Type B pancreatic cell (in vitro differentiated cells): ENCODE measurements around the gene COL19A1. TPM values are rescaled to one million over a fixed set of nuclear protein-coding genes. Genes with fewer than 3 reads are reported as not detected.
"Not testable (repeated sequence)": the region's sequence is repeated elsewhere in the genome, so short reads cannot be mapped to it uniquely, and the experiment has no call there.

Experiments
- DNase-seq: peaks from one replicate; pipeline ENCODE4 v3.0.0; 2021; ENCODE audit warnings: mixed read lengths; ENCODE audit not compliant: unreplicated experiment; ENCODE audit errors: extremely low spot score
- H3K27ac Mint-ChIP-seq: 2 replicates; pipeline ENCODE4 v1.8.0; 2021; ENCODE audit warnings: mild to moderate bottlenecking, mixed read lengths
- H3K27me3 Mint-ChIP-seq: 2 replicates; pipeline ENCODE4 v1.8.0; 2021; ENCODE audit warnings: mixed read lengths
- H3K36me3 Mint-ChIP-seq: 2 replicates; pipeline ENCODE4 v1.8.0; 2021; ENCODE audit warnings: mixed read lengths
- H3K4me1 Mint-ChIP-seq: one replicate; pipeline ENCODE4 v1.8.0; 2021; ENCODE audit warnings: mixed read lengths; ENCODE audit not compliant: unreplicated experiment
- H3K4me3 Mint-ChIP-seq: 2 replicates; pipeline ENCODE4 v1.8.0; 2021; ENCODE audit warnings: mild to moderate bottlenecking, mixed read lengths
- H3K9me3 Mint-ChIP-seq: 2 replicates; pipeline ENCODE4 v1.8.0; 2021; ENCODE audit warnings: mixed read lengths
- total RNA-seq: library from RNA; stranded (reverse); gene quantifications from 2 replicates; pipeline ENCODE4 v1.2.1, GENCODE V29; 2021; ENCODE audit warnings: low replicate concordance
- TF ChIP-seq, protein P1 (sequence below): fragments of 200-600 bp; sonication (generic); conservative IDR thresholded peaks from 2 replicates; pipeline ENCODE4 v1.5.0; 2021; ENCODE audit warnings: antibody characterized with exemption, mild to moderate bottlenecking

Gene COL19A1
- total RNA-seq, 1 donor from 2014 or later: 1.6 TPM

DNA sequence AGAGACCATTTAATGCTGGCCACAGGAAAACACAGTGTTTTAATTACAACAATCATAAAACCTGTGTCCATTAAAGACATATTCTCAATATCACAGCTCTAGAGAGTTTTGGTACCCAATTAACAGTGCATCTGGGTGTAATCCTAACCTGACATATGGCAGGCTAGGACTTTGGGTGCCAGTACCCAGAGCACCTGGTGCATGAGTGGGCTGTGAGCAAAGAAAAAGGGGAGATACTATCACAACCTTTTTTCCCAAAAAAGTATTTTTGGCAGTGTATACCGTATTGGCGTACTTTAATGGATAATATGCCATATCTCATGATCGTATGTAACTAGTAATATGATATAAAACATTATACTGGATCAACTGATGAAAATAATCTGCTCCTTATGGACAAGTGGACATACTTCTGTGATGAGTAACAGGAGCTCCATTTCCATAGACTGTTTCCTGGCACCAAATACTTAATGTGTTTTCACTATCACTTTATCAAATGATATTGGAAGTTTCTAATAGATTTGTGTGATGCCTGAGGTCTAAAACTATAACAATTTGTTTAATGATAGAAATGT is 91.7 kb downstream of the COL19A1 start:
- Mint-ChIP-seq H3K4me1 (no peaks in the 10 kb centered on the region), H3K27ac (no peak overlapping the region), H3K36me3 (no peaks in the 10 kb centered on the region), H3K4me3 (no peak overlapping the region), H3K27me3 (peaks cover 2% of the 10 kb centered on the region), H3K9me3 (no peaks in the 10 kb centered on the region)
- DNase-seq: no peak
- TF ChIP-seq, protein P1, sequence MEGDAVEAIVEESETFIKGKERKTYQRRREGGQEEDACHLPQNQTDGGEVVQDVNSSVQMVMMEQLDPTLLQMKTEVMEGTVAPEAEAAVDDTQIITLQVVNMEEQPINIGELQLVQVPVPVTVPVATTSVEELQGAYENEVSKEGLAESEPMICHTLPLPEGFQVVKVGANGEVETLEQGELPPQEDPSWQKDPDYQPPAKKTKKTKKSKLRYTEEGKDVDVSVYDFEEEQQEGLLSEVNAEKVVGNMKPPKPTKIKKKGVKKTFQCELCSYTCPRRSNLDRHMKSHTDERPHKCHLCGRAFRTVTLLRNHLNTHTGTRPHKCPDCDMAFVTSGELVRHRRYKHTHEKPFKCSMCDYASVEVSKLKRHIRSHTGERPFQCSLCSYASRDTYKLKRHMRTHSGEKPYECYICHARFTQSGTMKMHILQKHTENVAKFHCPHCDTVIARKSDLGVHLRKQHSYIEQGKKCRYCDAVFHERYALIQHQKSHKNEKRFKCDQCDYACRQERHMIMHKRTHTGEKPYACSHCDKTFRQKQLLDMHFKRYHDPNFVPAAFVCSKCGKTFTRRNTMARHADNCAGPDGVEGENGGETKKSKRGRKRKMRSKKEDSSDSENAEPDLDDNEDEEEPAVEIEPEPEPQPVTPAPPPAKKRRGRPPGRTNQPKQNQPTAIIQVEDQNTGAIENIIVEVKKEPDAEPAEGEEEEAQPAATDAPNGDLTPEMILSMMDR: no peak

DNA sequence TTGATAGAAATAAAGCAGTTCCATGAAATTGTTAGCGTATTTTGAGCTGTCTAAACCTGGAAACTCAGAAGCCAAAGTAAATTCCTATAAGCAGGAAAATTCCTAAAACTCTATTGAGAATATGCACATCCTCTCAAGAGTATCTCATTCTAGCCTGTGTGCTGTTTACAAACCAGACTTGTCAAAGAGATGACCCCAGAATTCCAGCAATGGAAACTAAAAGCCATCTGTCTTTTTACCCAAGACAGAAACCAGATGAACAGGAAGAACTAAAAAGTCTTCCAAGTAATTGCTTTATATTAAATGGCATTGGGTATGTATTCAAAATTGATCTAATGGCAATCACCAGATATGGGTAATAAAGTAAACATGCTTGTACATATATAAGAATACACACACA is 92.6 kb downstream of the COL19A1 start:
- no peaks in the 10 kb centered on the region for H3K4me1 Mint-ChIP-seq
- TF ChIP-seq, protein P1: no peak
- H3K36me3 Mint-ChIP-seq: no peaks in the 10 kb centered on the region
- H3K9me3 Mint-ChIP-seq: no peaks in the 10 kb centered on the region
- no peak for DNase-seq
- no peak overlapping the region for H3K4me3 Mint-ChIP-seq
- H3K27me3 Mint-ChIP-seq: peaks cover 2% of the 10 kb centered on the region
- H3K27ac Mint-ChIP-seq: no peak overlapping the region

DNA sequence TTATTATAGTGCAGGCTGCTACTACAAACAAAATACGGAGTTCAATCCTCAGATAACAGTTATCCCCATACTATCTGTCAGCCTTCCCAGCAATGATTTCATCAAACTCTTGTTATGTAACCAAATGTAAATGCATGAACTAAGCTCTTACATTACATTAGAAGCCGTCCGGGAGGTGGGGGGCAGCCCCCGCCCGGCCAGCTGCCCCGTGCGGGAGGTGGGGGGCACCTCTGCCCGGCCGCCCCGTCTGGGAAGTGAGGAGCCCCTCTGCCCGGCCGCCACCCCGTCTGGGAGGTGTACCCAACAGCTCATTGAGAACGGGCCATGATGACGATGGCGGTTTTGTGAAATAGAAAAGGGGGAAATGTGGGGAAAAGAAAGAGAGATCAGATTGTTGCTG is 99.6 kb downstream of the COL19A1 start:
- H3K9me3 Mint-ChIP-seq, H3K27ac Mint-ChIP-seq, H3K27me3 Mint-ChIP-seq, H3K4me3 Mint-ChIP-seq, H3K4me1 Mint-ChIP-seq, H3K36me3 Mint-ChIP-seq, DNase-seq: not testable (repeated sequence)

DNA sequence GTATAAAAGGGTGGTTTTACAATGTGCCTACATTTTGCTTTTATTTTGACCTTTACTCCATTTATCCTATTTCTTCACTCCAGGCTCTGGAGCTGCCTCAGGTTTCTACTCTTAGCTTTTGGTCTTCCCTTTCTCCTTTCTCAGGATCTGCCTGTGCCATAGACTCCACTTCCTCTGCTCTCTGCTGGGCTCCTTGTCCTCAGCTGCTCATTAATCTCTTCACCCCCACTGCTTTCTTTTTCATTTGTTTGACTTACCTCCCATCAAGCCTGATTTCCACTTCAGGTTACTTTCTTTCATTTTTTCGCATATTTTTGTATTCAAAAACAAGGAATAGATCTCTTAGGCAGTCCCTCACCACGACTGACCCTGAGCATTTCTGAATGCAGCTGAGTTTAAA is 106.8 kb downstream of the COL19A1 start:
- Mint-ChIP-seq H3K4me1 (peaks cover 9% of the 10 kb centered on the region), H3K27ac (no peak overlapping the region), H3K36me3 (no peaks in the 10 kb centered on the region), H3K27me3 (no peaks in the 10 kb centered on the region), H3K9me3 (no peaks in the 10 kb centered on the region), H3K4me3 (no peak overlapping the region)
- no peak for DNase-seq
- TF ChIP-seq, protein P1: no peak

DNA sequence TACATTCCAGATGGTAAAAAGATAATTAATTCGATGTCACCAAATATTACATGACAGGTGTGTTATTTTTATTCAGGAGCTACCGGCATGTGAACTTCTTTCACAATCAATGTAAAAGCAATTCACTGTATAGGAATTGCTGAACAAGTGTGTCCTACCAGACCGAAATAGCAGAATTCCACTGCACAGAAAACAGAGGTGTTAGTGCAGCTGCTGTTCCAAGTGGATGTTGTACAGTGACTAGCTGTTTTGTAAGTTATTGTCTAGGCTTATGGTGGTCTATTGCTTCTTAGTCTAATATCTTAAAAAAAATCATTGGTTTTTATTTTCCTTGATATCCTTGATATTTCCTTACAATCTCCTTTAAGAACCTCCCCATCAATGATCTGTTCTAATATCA is 107.4 kb downstream of the COL19A1 start:
- no peak overlapping the region for H3K27ac Mint-ChIP-seq
- TF ChIP-seq, protein P1: no peak
- H3K36me3 Mint-ChIP-seq: no peaks in the 10 kb centered on the region
- no peak for DNase-seq
- H3K27me3 Mint-ChIP-seq: no peaks in the 10 kb centered on the region
- peaks cover 9% of the 10 kb centered on the region for H3K4me1 Mint-ChIP-seq
- H3K9me3 Mint-ChIP-seq: no peaks in the 10 kb centered on the region
- H3K4me3 Mint-ChIP-seq: no peak overlapping the region

DNA sequence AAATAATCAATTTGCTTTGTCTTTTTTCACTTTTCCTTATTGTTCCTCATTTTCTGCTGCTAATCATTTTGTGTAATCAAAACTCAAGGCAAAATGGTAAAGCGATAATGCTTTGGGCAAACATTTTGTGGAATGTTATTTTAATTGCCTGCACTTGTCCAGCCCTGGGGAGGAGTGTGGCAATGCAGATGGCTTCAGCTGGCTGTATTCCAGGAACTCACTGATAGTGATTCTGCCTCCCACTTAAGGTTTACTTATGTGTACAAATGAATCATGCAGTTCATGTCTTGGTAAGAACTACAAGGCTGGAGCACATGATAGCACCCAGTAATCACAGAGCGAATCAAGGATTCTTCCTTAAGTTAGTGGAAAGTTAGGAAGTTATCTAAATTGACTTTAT is 107.8 kb downstream of the COL19A1 start:
- Mint-ChIP-seq H3K9me3 (no peaks in the 10 kb centered on the region), H3K4me3 (no peak overlapping the region), H3K36me3 (no peaks in the 10 kb centered on the region), H3K4me1 (peaks cover 9% of the 10 kb centered on the region), H3K27ac (no peak overlapping the region), H3K27me3 (no peaks in the 10 kb centered on the region)
- TF ChIP-seq, protein P1: no peak
- DNase-seq: no peak
